H1 (cell line): ENCODE data around the gene BMAL2. TPM values are rescaled to one million over a fixed set of nuclear protein-coding genes. Genes with fewer than 3 reads are reported as not detected.

Experiments
- CTCF ChIA-PET: fragments of 300-600 bp; sonication (Branson Sonifier 250); formaldehyde crosslinking; loops from one replicate; lab custom pipeline; 2021; ENCODE audit not compliant: partially characterized antibody; lab: Charles Lee
- POLR2A ChIA-PET: fragments of 300-600 bp; sonication (Branson Sonifier 250); formaldehyde crosslinking; loops from one replicate; lab custom pipeline; 2021; ENCODE audit warnings: inconsistent platforms; ENCODE audit not compliant: partially characterized antibody; lab: Charles Lee
- DNase-seq, 2 experiments: peaks; one replicate each; pipeline versions ENCODE4 v3.0.0 to v3.0.0-alpha.2; 2010 to 2022; ENCODE audit warnings: low spot score in 2 of 2, low read depth in 1 of 2, mixed read lengths in 1 of 2
- FAIRE-seq: peaks from 2 replicates; lab custom pipeline; 2011; peaks lifted over from hg19 to GRCh38; lab: Jason Lieb, UNC
- H2AFZ ChIP-seq: 2 replicates; pipeline ENCODE4 v1.8.1; 2012; ENCODE audit warnings: low read length, inconsistent platforms
- H2AK5ac ChIP-seq: 2 replicates; pipeline ENCODE4 v1.6.1; 2013; ENCODE audit warnings: low read depth, low read length
- H2BK120ac ChIP-seq: replicated peaks from 2 replicates; pipeline ENCODE3; 2013; ENCODE audit warnings: low read depth, low read length, inconsistent platforms
- H2BK12ac ChIP-seq: 2 replicates; pipeline ENCODE4 v1.6.1; 2013; ENCODE audit warnings: low read depth, low read length
- H2BK15ac ChIP-seq: 2 replicates; pipeline ENCODE4 v1.6.1; 2013; ENCODE audit warnings: low read length
- H2BK20ac ChIP-seq: 2 replicates; pipeline ENCODE4 v1.6.1; 2013; ENCODE audit warnings: low read length
- H2BK5ac ChIP-seq: 2 replicates; pipeline ENCODE4 v1.6.1; 2013; ENCODE audit warnings: low read depth, low read length
- H3K14ac ChIP-seq: 2 replicates; pipeline ENCODE4 v1.6.1; 2013; ENCODE audit warnings: inconsistent platforms; ENCODE audit not compliant: insufficient read length
- H3K18ac ChIP-seq: 2 replicates; pipeline ENCODE4 v1.6.1; 2013; ENCODE audit warnings: low read length; ENCODE audit errors: extremely low read depth
- H3K23ac ChIP-seq: 2 replicates; pipeline ENCODE4 v1.6.1; 2013; ENCODE audit warnings: inconsistent platforms; ENCODE audit not compliant: insufficient read length
- H3K23me2 ChIP-seq: 2 replicates; pipeline ENCODE4 v1.6.1; 2013; ENCODE audit warnings: low read depth, low read length
- H3K27ac ChIP-seq: 2 replicates; pipeline ENCODE4 v1.6.1; 2011; ENCODE audit warnings: low read depth, low read length, inconsistent platforms
- H3K27me3 ChIP-seq, 4 experiments: replicated peaks in 1 of 4; 1 replicate in 1 of 4; 2 replicates in 3 of 4; pipeline versions ENCODE4 v1.6.1 to v1.8.1; 2011 to 2013; ENCODE audit warnings: low read length in 3 of 4, mild to moderate bottlenecking in 3 of 4, inconsistent platforms in 2 of 4, mixed read lengths in 2 of 4, moderate library complexity in 1 of 4; ENCODE audit not compliant: control insufficient read depth in 3 of 4, insufficient read depth in 3 of 4; ENCODE audit errors: extremely low read depth in 1 of 4
- H3K36me3 ChIP-seq, 4 experiments: 2 replicates each; pipeline versions ENCODE4 v1.6.1 to v1.8.1; 2011 to 2013; ENCODE audit warnings: mild to moderate bottlenecking in 4 of 4, low read length in 3 of 4, moderate library complexity in 2 of 4, control low read depth in 1 of 4, inconsistent platforms in 1 of 4; ENCODE audit not compliant: insufficient read depth in 4 of 4, control insufficient read depth in 2 of 4
- H3K4ac ChIP-seq: replicated peaks from 2 replicates; pipeline ENCODE3; 2013; ENCODE audit warnings: low read length, low read depth, mixed read lengths, inconsistent platforms; ENCODE audit not compliant: insufficient read length
- H3K4me1 ChIP-seq, 4 experiments: replicated peaks in 1 of 4; 1 replicate in 1 of 4; 2 replicates in 3 of 4; pipeline versions ENCODE4 v1.6.1 to v1.8.1; 2011 to 2013; ENCODE audit warnings: low read length in 3 of 4, inconsistent platforms in 2 of 4, mixed read lengths in 1 of 4; ENCODE audit not compliant: insufficient read depth in 4 of 4, control insufficient read depth in 3 of 4
- H3K4me2 ChIP-seq, 2 experiments: 2 replicates each; pipeline versions ENCODE4 v1.6.1 to v1.8.1; 2011 to 2013; ENCODE audit warnings: low read depth in 2 of 2, low read length in 2 of 2, control low read depth in 1 of 2, inconsistent platforms in 1 of 2, mild to moderate bottlenecking in 1 of 2; ENCODE audit not compliant: insufficient read depth in 1 of 2
- H3K4me3 ChIP-seq, 4 experiments: fragments of 200-600, 300-600 bp in 1 of 4; sonication (generic), shearing (Covaris generic), sonication (Bioruptor Twin) in 1 of 4; 2 replicates each; pipeline versions ENCODE4 v1.5.1 to v1.8.1; 2011 to 2016; ENCODE audit warnings: low read length in 4 of 4, low read depth in 3 of 4, control low read depth in 2 of 4, inconsistent platforms in 2 of 4, mild to moderate bottlenecking in 2 of 4, mixed read lengths in 1 of 4, moderate library complexity in 1 of 4; ENCODE audit not compliant: insufficient read depth in 2 of 4; ENCODE audit errors: extremely low read depth in 1 of 4
- H3K56ac ChIP-seq: replicated peaks from 2 replicates; pipeline ENCODE3; 2013; ENCODE audit warnings: low read depth, mild to moderate bottlenecking, mixed read lengths, low read length, inconsistent platforms; ENCODE audit not compliant: insufficient read length
- H3K79me1 ChIP-seq: 2 replicates; pipeline ENCODE4 v1.6.1; 2013; ENCODE audit warnings: low read depth, low read length, control low read depth
- H3K79me2 ChIP-seq, 2 experiments: 2 replicates each; pipeline versions ENCODE4 v1.6.1 to v1.8.1; 2012 to 2013; ENCODE audit warnings: low read length in 2 of 2, mild to moderate bottlenecking in 2 of 2, inconsistent platforms in 1 of 2; ENCODE audit not compliant: insufficient read depth in 2 of 2, control insufficient read depth in 1 of 2
- H3K9ac ChIP-seq, 4 experiments: replicated peaks in 1 of 4; 1 replicate in 1 of 4; 2 replicates in 3 of 4; pipeline versions ENCODE4 v1.6.1 to v1.8.1; 2011 to 2013; ENCODE audit warnings: low read depth in 3 of 4, low read length in 3 of 4, control low read depth in 2 of 4, mild to moderate bottlenecking in 2 of 4, moderate library complexity in 2 of 4, inconsistent platforms in 1 of 4; ENCODE audit errors: extremely low read depth in 1 of 4
- H3K9me3 ChIP-seq, 2 experiments: 2 replicates each; pipeline versions ENCODE4 v1.6.1 to v1.8.1; 2012 to 2013; ENCODE audit warnings: mild to moderate bottlenecking in 2 of 2, moderate library complexity in 2 of 2, control low read depth in 1 of 2, inconsistent platforms in 1 of 2, low read depth in 1 of 2, low read length in 1 of 2, mixed read lengths in 1 of 2; ENCODE audit not compliant: insufficient read depth in 2 of 2
- H4K20me1 ChIP-seq, 2 experiments: replicated peaks in 1 of 2; 2 replicates each; pipeline versions ENCODE3 to v1.8.1; 2011 to 2013; ENCODE audit warnings: inconsistent platforms in 2 of 2, low read length in 2 of 2, mild to moderate bottlenecking in 1 of 2; ENCODE audit not compliant: insufficient read depth in 2 of 2, control insufficient read depth in 1 of 2
- H4K5ac ChIP-seq: 2 replicates; pipeline ENCODE4 v1.6.1; 2013; ENCODE audit warnings: low read length, low read depth, mixed read lengths, inconsistent platforms; ENCODE audit not compliant: insufficient read length
- H4K8ac ChIP-seq: 2 replicates; pipeline ENCODE4 v1.8.0; 2013; ENCODE audit warnings: mild to moderate bottlenecking, moderate library complexity, low read length, inconsistent platforms; ENCODE audit not compliant: insufficient read depth; ENCODE audit errors: extremely low read depth
- H4K91ac ChIP-seq: replicated peaks from 2 replicates; pipeline ENCODE3; 2013; ENCODE audit warnings: low read length, mixed read lengths, inconsistent platforms; ENCODE audit not compliant: insufficient read length
- CEBPB ChIP-seq: IDR thresholded peaks from 2 replicates; pipeline ENCODE4 v1.6.1; 2012; ENCODE audit warnings: low read depth, low read length
- PHF8 ChIP-seq: fragments of 200-600 bp; sonication (generic); conservative IDR thresholded peaks from 2 replicates; pipeline ENCODE4 v1.7.1; 2012; ENCODE audit warnings: low read depth, mild to moderate bottlenecking, inconsistent platforms, low read length, moderate library complexity
- SP1 ChIP-seq: IDR thresholded peaks from 2 replicates; pipeline ENCODE4 v1.6.1; 2011; ENCODE audit warnings: low read depth, low read length
- TAF1 ChIP-seq: IDR thresholded peaks from 2 replicates; pipeline ENCODE4 v1.6.1; 2011; ENCODE audit warnings: mild to moderate bottlenecking, low read depth, low read length
- WGBS, 2 experiments: shearing (Covaris generic) in 1 of 2; methylation state at CpG; one replicate each; pipeline versions ENCODE4 v1.1.6 to v1.1.7; 2013 to 2015; ENCODE audit warnings: low lambda C conversion rate in 2 of 2, mixed read lengths in 2 of 2, inconsistent platforms in 1 of 2, low coverage in 1 of 2, missing lambda C conversion rate in 1 of 2; ENCODE audit not compliant: insufficient replicate concordance in 2 of 2, insufficient coverage in 1 of 2, insufficient read length in 1 of 2; ENCODE audit errors: extremely low coverage in 1 of 2, missing lambda C conversion rate in 1 of 2; 5-methylcytosine and 5-hydroxymethylcytosine counted together
- polyA plus RNA-seq, 7 experiments: library from polyadenylated mRNA; depleted of rRNA in 3 of 7; stranded (reverse) in 5 of 7; unstranded in 2 of 7; fragments of >200 nt in 5 of 7; fragments of 200-250 nt in 2 of 7; gene quantifications; 1 replicate in 5 of 7; 2 replicates in 1 of 7; 4 replicates in 1 of 7; pipeline versions ENCODE4 v1.2.1 to v1.2.3, GENCODE V29; 2011 to 2013; ENCODE audit warnings: missing spikeins in 2 of 7, mixed read lengths in 2 of 7
- total RNA-seq: library from RNA; stranded (reverse); fragmentation: NEBNext Ultra II Directional; extraction: Animal tissue kit (Norgen Biotek cat#: 25700); gene quantifications from 2 replicates; pipeline ENCODE4 v1.2.1, GENCODE V29; 2021

The BMAL2 gene
- total and polyA plus RNA-seq, 2 of the 8 experiments (the other 6 are each of a cell fraction or from before 2014, with no cell fraction given), result 3.2 to 20.6 TPM

- Histone ChIP-seq H3K79me1 (peaks cover 3% of the 10 kb centered on the region; the same call in 1 of the 2 replicates), H4K5ac (no peak overlapping the region), H3K18ac (no peak overlapping the region), H4K20me1 (peaks cover 0 to 3% of the 10 kb centered on the region in 2 experiments), H3K27ac (no peak overlapping the region), H4K8ac (no peak overlapping the region), H2BK15ac (no peak overlapping the region), H2AFZ (no peak overlapping the region), H2BK5ac (no peak overlapping the region), H2BK12ac (no peak overlapping the region), H2BK120ac (no peak overlapping the region), H3K27me3 (peaks cover 3 to 14% (median 7%) of the 10 kb centered on the region in 4 experiments), H2BK20ac (no peak overlapping the region), H4K91ac (no peak overlapping the region), H3K23me2 (peaks cover 12% of the 10 kb centered on the region), H3K14ac (no peak overlapping the region), H3K4me1 (peaks cover 0 to 8% (median 2%) of the 10 kb centered on the region in 4 experiments; a peak in 5 of 7 replicates), H3K4me3 (no peak overlapping the region), H2AK5ac (no peak overlapping the region), H3K4ac (no peak overlapping the region), H3K4me2 (no peak overlapping the region), H3K9ac (no peak overlapping the region), H3K79me2 (peaks cover 0 to 46% of the 10 kb centered on the region in 2 experiments; a peak in 2 of 4 replicates), H3K9me3 (no peaks in the 10 kb centered on the region), H3K36me3 (no peaks in the 10 kb centered on the region), H3K23ac (no peak overlapping the region), H3K56ac (no peak overlapping the region)
- 74% methylated on average over 5 of the region's 5 CpGs; no CpG with 5 or more reads in 1 of the 2 experiments for WGBS, 2 experiments
- ChIA-PET POLR2A (no interaction called here), CTCF (interaction anchor here (1.0 kb wide), 1 partner anchor 44 kb away, joined by 3 read pairs; no protein-coding TSS in a partner anchor)
- TF ChIP-seq PHF8 (no peak), SP1 (no peak), CEBPB (no peak), TAF1 (no peak)
- DNase-seq (no peak), FAIRE-seq (no peak)
Observed at GRCh38 chr12:27335364-27336281, 3.0 kb downstream of the BMAL2 start.
